Measurements from ENCODE around the gene SLC25A30. TPM values are rescaled to one million over a fixed set of nuclear protein-coding genes. Genes with fewer than 3 reads are reported as not detected.

The SLC25A30 gene
- 22.9 TPM for total RNA-seq
- polyA plus RNA-seq: 1 to 10 TPM in 3 of 4 donors, under 1 TPM in 1; 0.41 to 2.8 (median 1.6) TPM

- H3K27me3 Mint-ChIP-seq: no peaks in the 10 kb centered on the region
Measured at GRCh38 chr13:45417790-45418534, at the start of gene SLC25A30. TSS of gene SLC25A30 (minus strand) at chr13:45418373. CDS start at chr13:45411425, 6,948 bp downstream.

GRCh38 chr13:45466359-45466758 lies 48.2 kb upstream of the SLC25A30 start:
- H3K4me1 ChIP-seq (ENCODE audit: control insufficient read depth, insufficient read depth, low read length, poor library complexity, severe bottlenecking): peaks cover 24% of the 10 kb centered on the region
- no peaks in the 10 kb centered on the region for H3K27me3 ChIP-seq (ENCODE audit: control insufficient read depth, insufficient read depth, low read length)
- ATAC-seq (ENCODE audit: low read depth in 2 of 2) (no peak), DNase-seq (no peak)
- H3K27ac Mint-ChIP-seq: peak overlapping the region; percentile 32 to 97 (median 89)
- H3K4me1 Mint-ChIP-seq: peaks cover 42 to 69% (median 52%) of the 10 kb centered on the region in 4 donors
- H3K9me3 Mint-ChIP-seq: peaks cover 0 to 3% (median 0%) of the 10 kb centered on the region in 7 donors
- peaks cover 3% of the 10 kb centered on the region for H3K27me3 Mint-ChIP-seq
- no peaks in the 10 kb centered on the region for H3K9me3 ChIP-seq (ENCODE audit: control insufficient read depth in 2 of 2, low read length in 2 of 2)
- no peaks in the 10 kb centered on the region for H3K36me3 ChIP-seq (ENCODE audit: control insufficient read depth, insufficient read depth, low read length)
- H3K36me3 Mint-ChIP-seq: peaks cover 9% of the 10 kb centered on the region
- peak overlapping the region; percentile 91 for H3K27ac ChIP-seq (ENCODE audit: insufficient read depth, low read length, poor library complexity, severe bottlenecking)
- peak overlapping the region; percentile 88 to 93 (median 88) for H3K4me3 Mint-ChIP-seq
- peak overlapping the region; percentile 26 for H3K4me3 ChIP-seq (ENCODE audit: low read depth, low read length)

More at GRCh38 chr13:45417790-45418534, at the start of gene SLC25A30:
- H3K27me3 ChIP-seq (ENCODE audit: control insufficient read depth, insufficient read depth, low read length): no peaks in the 10 kb centered on the region
- no peaks in the 10 kb centered on the region for H3K36me3 ChIP-seq (ENCODE audit: control insufficient read depth, insufficient read depth, low read length)
- peak within 1 kb of the TSS; percentile 97 to 99 (median 99) for H3K27ac Mint-ChIP-seq
- no peaks in the 10 kb centered on the region for H3K36me3 Mint-ChIP-seq
- DNase-seq (peak; percentile 86 to 94 (median 89)), ATAC-seq (ENCODE audit: low read depth in 2 of 2) (peak; percentile 95)
- peaks cover 20% of the 10 kb centered on the region for H3K4me1 ChIP-seq (ENCODE audit: control insufficient read depth, insufficient read depth, low read length, poor library complexity, severe bottlenecking)
- peak within 1 kb of the TSS; percentile 97 to 100 (median 98) for H3K4me3 Mint-ChIP-seq
- peak within 1 kb of the TSS; percentile 86 for H3K27ac ChIP-seq (ENCODE audit: insufficient read depth, low read length, poor library complexity, severe bottlenecking)
- peak within 1 kb of the TSS; percentile 97 for H3K4me3 ChIP-seq (ENCODE audit: low read depth, low read length)
- no peaks in the 10 kb centered on the region for H3K9me3 ChIP-seq (ENCODE audit: control insufficient read depth in 2 of 2, low read length in 2 of 2)
- H3K4me1 Mint-ChIP-seq: peaks cover 10 to 37% (median 17%) of the 10 kb centered on the region in 4 donors
- H3K9me3 Mint-ChIP-seq: peaks cover 0 to 2% (median 0%) of the 10 kb centered on the region in 7 donors

GRCh38 chr13:45464687-45465453 lies 46.7 kb upstream of the SLC25A30 start, which contains the start of gene COG3:
TSS of gene COG3 (plus strand) at chr13:45464939. CDS start at chr13:45465037, 98 bp downstream.
- Mint-ChIP-seq H3K36me3 (no peaks in the 10 kb centered on the region), H3K4me3 (peak within 1 kb of the TSS; percentile 88 to 93 (median 88)), H3K9me3 (peaks cover 0 to 3% (median 0%) of the 10 kb centered on the region in 7 donors), H3K27me3 (peaks cover 9% of the 10 kb centered on the region), H3K4me1 (peaks cover 33 to 55% (median 39%) of the 10 kb centered on the region in 4 donors), H3K27ac (peak within 1 kb of the TSS; percentile 95 to 97 (median 95))
- H3K36me3 ChIP-seq (ENCODE audit: control insufficient read depth, insufficient read depth, low read length): no peaks in the 10 kb centered on the region
- peak within 1 kb of the TSS; percentile 91 for H3K27ac ChIP-seq (ENCODE audit: insufficient read depth, low read length, poor library complexity, severe bottlenecking)
- peaks cover 3% of the 10 kb centered on the region for H3K27me3 ChIP-seq (ENCODE audit: control insufficient read depth, insufficient read depth, low read length)
- peak within 1 kb of the TSS; percentile 92 for H3K4me3 ChIP-seq (ENCODE audit: low read depth, low read length)
- peak; percentile 96 for ATAC-seq (ENCODE audit: low read depth in 2 of 2)
- peak; percentile 95 to 98 (median 96) for DNase-seq
- H3K4me1 ChIP-seq (ENCODE audit: control insufficient read depth, insufficient read depth, low read length, poor library complexity, severe bottlenecking): peaks cover 24% of the 10 kb centered on the region
- H3K9me3 ChIP-seq (ENCODE audit: control insufficient read depth in 2 of 2, low read length in 2 of 2): no peaks in the 10 kb centered on the region

GRCh38 chr13:45464141-45464686 lies 46.0 kb upstream of the SLC25A30 start:
- Mint-ChIP-seq H3K27ac (peak overlapping the region; percentile 94 to 97 (median 95)), H3K9me3 (peaks cover 0 to 8% (median 0%) of the 10 kb centered on the region in 7 donors), H3K36me3 (peaks cover under 1% of the 10 kb centered on the region), H3K27me3 (peaks cover 9% of the 10 kb centered on the region), H3K4me1 (peaks cover 32 to 49% (median 39%) of the 10 kb centered on the region in 4 donors), H3K4me3 (peak overlapping the region; percentile 88 to 93 (median 88))
- ATAC-seq (ENCODE audit: low read depth in 2 of 2) (no peak), DNase-seq (no peak)
- Histone ChIP-seq H3K27ac (ENCODE audit: insufficient read depth, low read length, poor library complexity, severe bottlenecking) (peak overlapping the region; percentile 91), H3K4me3 (ENCODE audit: low read depth, low read length) (peak overlapping the region; percentile 92), H3K27me3 (ENCODE audit: control insufficient read depth, insufficient read depth, low read length) (peaks cover 4% of the 10 kb centered on the region), H3K9me3 (ENCODE audit: control insufficient read depth in 2 of 2, low read length in 2 of 2) (no peaks in the 10 kb centered on the region), H3K4me1 (ENCODE audit: control insufficient read depth, insufficient read depth, low read length, poor library complexity, severe bottlenecking) (peaks cover 24% of the 10 kb centered on the region), H3K36me3 (ENCODE audit: control insufficient read depth, insufficient read depth, low read length) (no peaks in the 10 kb centered on the region)

GRCh38 chr13:45456196-45456972 lies 38.2 kb upstream of the SLC25A30 start:
- Mint-ChIP-seq H3K9me3 (peaks cover 2 to 14% (median 8%) of the 10 kb centered on the region in 7 donors), H3K4me3 (no peak overlapping the region), H3K27me3 (peaks cover 11% of the 10 kb centered on the region), H3K27ac (no peak overlapping the region), H3K36me3 (peaks cover 3% of the 10 kb centered on the region), H3K4me1 (peaks cover 0 to 6% (median 0%) of the 10 kb centered on the region in 4 donors)
- no peak for DNase-seq
- no peak for ATAC-seq (ENCODE audit: low read depth in 2 of 2)
- Histone ChIP-seq H3K4me1 (ENCODE audit: control insufficient read depth, insufficient read depth, low read length, poor library complexity, severe bottlenecking) (no peaks in the 10 kb centered on the region), H3K27ac (ENCODE audit: insufficient read depth, low read length, poor library complexity, severe bottlenecking) (no peak overlapping the region), H3K27me3 (ENCODE audit: control insufficient read depth, insufficient read depth, low read length) (peaks cover 4% of the 10 kb centered on the region), H3K9me3 (ENCODE audit: control insufficient read depth in 2 of 2, low read length in 2 of 2) (peaks cover 4 to 10% of the 10 kb centered on the region in 2 experiments), H3K36me3 (ENCODE audit: control insufficient read depth, insufficient read depth, low read length) (no peaks in the 10 kb centered on the region), H3K4me3 (ENCODE audit: low read depth, low read length) (no peak overlapping the region)

- Histone ChIP-seq H3K9me3 (ENCODE audit: control insufficient read depth in 2 of 2, low read length in 2 of 2) (peaks cover 4 to 10% of the 10 kb centered on the region in 2 experiments), H3K4me1 (ENCODE audit: control insufficient read depth, insufficient read depth, low read length, poor library complexity, severe bottlenecking) (no peaks in the 10 kb centered on the region), H3K27ac (ENCODE audit: insufficient read depth, low read length, poor library complexity, severe bottlenecking) (no peak overlapping the region), H3K4me3 (ENCODE audit: low read depth, low read length) (no peak overlapping the region), H3K36me3 (ENCODE audit: control insufficient read depth, insufficient read depth, low read length) (no peaks in the 10 kb centered on the region), H3K27me3 (ENCODE audit: control insufficient read depth, insufficient read depth, low read length) (no peaks in the 10 kb centered on the region)
- Mint-ChIP-seq H3K27me3 (peaks cover 15% of the 10 kb centered on the region), H3K36me3 (peaks cover 2% of the 10 kb centered on the region), H3K27ac (peak overlapping the region in 1 of 3 donors; percentile 71), H3K4me1 (peaks cover 0 to under 1% (median 0%) of the 10 kb centered on the region in 4 donors), H3K9me3 (peaks cover 2 to 9% (median 8%) of the 10 kb centered on the region in 7 donors), H3K4me3 (no peak overlapping the region)
- ATAC-seq (ENCODE audit: low read depth in 2 of 2): no peak
- DNase-seq: no peak
Measured at GRCh38 chr13:45454204-45454603, 36.0 kb upstream of the SLC25A30 start.

- H3K36me3 ChIP-seq (ENCODE audit: control insufficient read depth, insufficient read depth, low read length): no peaks in the 10 kb centered on the region
- no peaks in the 10 kb centered on the region for H3K4me1 ChIP-seq (ENCODE audit: control insufficient read depth, insufficient read depth, low read length, poor library complexity, severe bottlenecking)
- no peak overlapping the region for H3K4me3 ChIP-seq (ENCODE audit: low read depth, low read length)
- DNase-seq (no peak), ATAC-seq (ENCODE audit: low read depth in 2 of 2) (no peak)
- peaks cover 22% of the 10 kb centered on the region for H3K27me3 Mint-ChIP-seq
- peaks cover 0 to 6% (median 0%) of the 10 kb centered on the region in 7 donors for H3K9me3 Mint-ChIP-seq
- H3K27me3 ChIP-seq (ENCODE audit: control insufficient read depth, insufficient read depth, low read length): peaks cover 8% of the 10 kb centered on the region
- H3K27ac ChIP-seq (ENCODE audit: insufficient read depth, low read length, poor library complexity, severe bottlenecking): no peak overlapping the region
- no peak overlapping the region for H3K27ac Mint-ChIP-seq
- H3K4me3 Mint-ChIP-seq: no peak overlapping the region
- no peaks in the 10 kb centered on the region for H3K9me3 ChIP-seq (ENCODE audit: control insufficient read depth in 2 of 2, low read length in 2 of 2)
- H3K4me1 Mint-ChIP-seq: no peaks in the 10 kb centered on the region
- H3K36me3 Mint-ChIP-seq: no peaks in the 10 kb centered on the region
Measured at GRCh38 chr13:45451282-45451681, 33.1 kb upstream of the SLC25A30 start.
